ENCODE measurements around the gene LACTBL1. TPM values are rescaled to one million over a fixed set of nuclear protein-coding genes. Genes with fewer than 3 reads are reported as not detected.

The LACTBL1 gene
- total RNA-seq, 1 experiment from 2014 or later: 0.28 TPM

GRCh38 chr1:22955146-22955545 is 17.5 kb downstream of the LACTBL1 start:
- Histone ChIP-seq H3K9me3 (ENCODE audit: insufficient read depth, low read depth) (no peaks in the 10 kb centered on the region), H3F3A (ENCODE audit: insufficient read depth, low read depth) (no peaks in the 10 kb centered on the region), H2AFZ (no peak overlapping the region), H3K79me2 (ENCODE audit: low read depth) (no peaks in the 10 kb centered on the region), H3K27me3 (ENCODE audit: insufficient read depth, low read depth) (no peaks in the 10 kb centered on the region), H3K4me3 (no peak overlapping the region), H4K20me1 (ENCODE audit: insufficient read depth) (no peaks in the 10 kb centered on the region), H3K36me3 (ENCODE audit: low read depth) (no peaks in the 10 kb centered on the region), H3K4me2 (no peak overlapping the region), H3K9me2 (ENCODE audit: insufficient read depth) (no peaks in the 10 kb centered on the region), H3K27ac (no peak overlapping the region), H3K4me1 (replicated peaks; ENCODE audit: insufficient read depth) (no peaks in the 10 kb centered on the region)
- TF ChIP-seq EZH2 (IDR thresholded peaks at IDR 0.05; ENCODE audit: low read depth): no peak
- TF ChIP-seq, protein P1, sequence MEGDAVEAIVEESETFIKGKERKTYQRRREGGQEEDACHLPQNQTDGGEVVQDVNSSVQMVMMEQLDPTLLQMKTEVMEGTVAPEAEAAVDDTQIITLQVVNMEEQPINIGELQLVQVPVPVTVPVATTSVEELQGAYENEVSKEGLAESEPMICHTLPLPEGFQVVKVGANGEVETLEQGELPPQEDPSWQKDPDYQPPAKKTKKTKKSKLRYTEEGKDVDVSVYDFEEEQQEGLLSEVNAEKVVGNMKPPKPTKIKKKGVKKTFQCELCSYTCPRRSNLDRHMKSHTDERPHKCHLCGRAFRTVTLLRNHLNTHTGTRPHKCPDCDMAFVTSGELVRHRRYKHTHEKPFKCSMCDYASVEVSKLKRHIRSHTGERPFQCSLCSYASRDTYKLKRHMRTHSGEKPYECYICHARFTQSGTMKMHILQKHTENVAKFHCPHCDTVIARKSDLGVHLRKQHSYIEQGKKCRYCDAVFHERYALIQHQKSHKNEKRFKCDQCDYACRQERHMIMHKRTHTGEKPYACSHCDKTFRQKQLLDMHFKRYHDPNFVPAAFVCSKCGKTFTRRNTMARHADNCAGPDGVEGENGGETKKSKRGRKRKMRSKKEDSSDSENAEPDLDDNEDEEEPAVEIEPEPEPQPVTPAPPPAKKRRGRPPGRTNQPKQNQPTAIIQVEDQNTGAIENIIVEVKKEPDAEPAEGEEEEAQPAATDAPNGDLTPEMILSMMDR (conservative IDR thresholded peaks at IDR 0.05): no peak
- no TSS peak for BruUV-seq (replicated peaks)
- no peak for DNase-seq
- ChIA-PET POLR2A (ENCODE audit: unreplicated experiment) (no interaction called here), CTCF (no interaction called here)
- intact Hi-C loops (cut with micrococcal nuclease; ENCODE audit: unreplicated experiment): no loop called here

GRCh38 chr1:22953740-22954141 is 18.9 kb downstream of the LACTBL1 start:
- CTCF ChIA-PET: no interaction called here
- no peak overlapping the region for H3K4me3 ChIP-seq

GRCh38 chr1:22953057-22953739 is 19.5 kb downstream of the LACTBL1 start:
- Histone ChIP-seq H3K27ac (no peak overlapping the region), H4K20me1 (ENCODE audit: insufficient read depth) (no peaks in the 10 kb centered on the region), H3K9me3 (ENCODE audit: insufficient read depth, low read depth) (no peaks in the 10 kb centered on the region), H3K36me3 (ENCODE audit: low read depth) (no peaks in the 10 kb centered on the region), H3K79me2 (ENCODE audit: low read depth) (no peaks in the 10 kb centered on the region), H2AFZ (no peak overlapping the region), H3K4me1 (replicated peaks; ENCODE audit: insufficient read depth) (no peaks in the 10 kb centered on the region), H3F3A (ENCODE audit: insufficient read depth, low read depth) (no peaks in the 10 kb centered on the region), H3K4me3 (no peak overlapping the region), H3K9me2 (ENCODE audit: insufficient read depth) (no peaks in the 10 kb centered on the region), H3K27me3 (ENCODE audit: insufficient read depth, low read depth) (no peaks in the 10 kb centered on the region), H3K4me2 (no peak overlapping the region)
- TF ChIP-seq, protein P1 (conservative IDR thresholded peaks at IDR 0.05): no peak
- TF ChIP-seq EZH2 (IDR thresholded peaks at IDR 0.05; ENCODE audit: low read depth): no peak
- intact Hi-C loops (cut with micrococcal nuclease; ENCODE audit: unreplicated experiment): no loop called here
- ChIA-PET CTCF (no interaction called here), POLR2A (ENCODE audit: unreplicated experiment) (no interaction called here)
- BruUV-seq (replicated peaks): no TSS peak
- DNase-seq: no peak

More at GRCh38 chr1:22953740-22954141, 18.9 kb downstream of the LACTBL1 start:
- no peak for DNase-seq
- BruUV-seq (replicated peaks): no TSS peak
- TF ChIP-seq, protein P1 (conservative IDR thresholded peaks at IDR 0.05): no peak
- no peak for TF ChIP-seq EZH2 (IDR thresholded peaks at IDR 0.05; ENCODE audit: low read depth)
- H3K4me2 ChIP-seq: no peak overlapping the region
- H3K79me2 ChIP-seq (ENCODE audit: low read depth): no peaks in the 10 kb centered on the region
- intact Hi-C loops (cut with micrococcal nuclease; ENCODE audit: unreplicated experiment): no loop called here
- POLR2A ChIA-PET (ENCODE audit: unreplicated experiment): no interaction called here
- H3K27me3 ChIP-seq (ENCODE audit: insufficient read depth, low read depth): no peaks in the 10 kb centered on the region
- H3F3A ChIP-seq (ENCODE audit: insufficient read depth, low read depth): no peaks in the 10 kb centered on the region
- H4K20me1 ChIP-seq (ENCODE audit: insufficient read depth): no peaks in the 10 kb centered on the region
- no peaks in the 10 kb centered on the region for H3K36me3 ChIP-seq (ENCODE audit: low read depth)
- H3K27ac ChIP-seq: no peak overlapping the region
- no peak overlapping the region for H2AFZ ChIP-seq
- H3K9me2 ChIP-seq (ENCODE audit: insufficient read depth): no peaks in the 10 kb centered on the region
- H3K9me3 ChIP-seq (ENCODE audit: insufficient read depth, low read depth): no peaks in the 10 kb centered on the region
- H3K4me1 ChIP-seq (replicated peaks; ENCODE audit: insufficient read depth): no peaks in the 10 kb centered on the region
